T1000 (cell line): ENCODE measurements around the gene PTCRA.
"Not testable (repeated sequence)": the region's sequence is repeated elsewhere in the genome, so short reads cannot be mapped to it uniquely, and the experiment has no call there.

Experiments used
- DNase-seq: peaks from one replicate; lab custom pipeline; 2025; ENCODE audit warnings: mixed read lengths; lab: John Stamatoyannopoulos, UW

Gene PTCRA, protein sequence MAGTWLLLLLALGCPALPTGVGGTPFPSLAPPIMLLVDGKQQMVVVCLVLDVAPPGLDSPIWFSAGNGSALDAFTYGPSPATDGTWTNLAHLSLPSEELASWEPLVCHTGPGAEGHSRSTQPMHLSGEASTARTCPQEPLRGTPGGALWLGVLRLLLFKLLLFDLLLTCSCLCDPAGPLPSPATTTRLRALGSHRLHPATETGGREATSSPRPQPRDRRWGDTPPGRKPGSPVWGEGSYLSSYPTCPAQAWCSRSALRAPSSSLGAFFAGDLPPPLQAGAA

DNA sequence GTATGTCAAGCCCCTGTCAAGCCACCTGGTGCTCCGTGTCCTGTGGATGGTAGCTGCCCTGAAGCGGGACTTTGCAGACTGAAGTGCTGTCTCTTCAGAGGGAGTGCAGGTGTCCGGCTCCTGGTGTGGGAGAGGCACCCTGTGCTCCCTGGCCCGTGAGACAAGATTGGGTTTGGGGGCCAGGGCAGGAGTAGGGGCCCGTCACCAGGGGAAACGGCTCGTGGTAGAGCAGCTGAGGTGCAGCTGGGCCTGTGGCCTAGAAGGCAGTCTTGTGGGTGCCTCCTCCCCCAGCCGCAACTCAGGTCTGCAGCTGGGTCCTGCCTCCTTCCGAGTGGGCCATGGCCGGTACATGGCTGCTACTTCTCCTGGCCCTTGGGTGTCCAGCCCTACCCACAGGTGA, at the start of gene PTCRA:
Gene PTCRA (plus strand): TSS at position 322 of the 400 bp plus-strand sequence. CDS start 17 bp downstream, at position 339.
- DNase-seq = no peak

DNA sequence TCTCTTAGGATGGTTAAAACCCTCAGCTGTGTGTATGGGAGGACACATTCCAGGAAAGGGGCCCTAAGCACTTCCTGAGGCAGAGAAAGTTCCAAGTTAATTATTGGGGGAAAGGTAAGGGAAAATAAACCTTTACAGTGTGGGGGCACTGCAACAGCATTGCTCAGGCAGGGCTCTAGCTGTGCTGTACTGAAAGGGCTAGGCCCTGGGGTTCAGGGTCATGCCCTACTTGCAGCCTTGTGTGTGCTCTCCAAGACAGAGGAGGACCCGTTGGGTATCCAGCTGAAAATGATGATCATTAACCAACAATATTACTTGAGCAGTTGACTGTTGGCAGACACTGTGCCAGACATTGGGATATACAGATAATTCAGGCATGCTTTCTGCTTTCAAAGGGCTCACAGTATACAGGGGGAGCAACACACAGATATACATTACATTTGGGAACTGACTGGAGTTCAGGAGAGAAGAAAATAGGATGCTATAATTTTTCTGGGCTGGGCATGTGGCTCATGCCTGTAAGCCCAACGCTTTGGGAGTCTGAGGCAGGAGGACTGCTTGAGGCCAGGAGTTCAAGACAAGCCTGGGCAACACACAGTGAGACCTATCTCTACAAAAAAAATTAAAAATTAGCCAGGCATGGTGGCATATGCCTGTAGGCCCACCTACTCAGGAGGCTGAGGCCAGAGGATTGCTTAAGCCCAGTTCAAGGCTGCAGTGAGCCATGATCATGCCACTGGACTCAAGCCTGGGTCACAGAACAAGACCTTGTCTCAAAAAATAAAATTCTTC, 45.5 kb upstream of the PTCRA start:
- DNase-seq = no peak

DNA sequence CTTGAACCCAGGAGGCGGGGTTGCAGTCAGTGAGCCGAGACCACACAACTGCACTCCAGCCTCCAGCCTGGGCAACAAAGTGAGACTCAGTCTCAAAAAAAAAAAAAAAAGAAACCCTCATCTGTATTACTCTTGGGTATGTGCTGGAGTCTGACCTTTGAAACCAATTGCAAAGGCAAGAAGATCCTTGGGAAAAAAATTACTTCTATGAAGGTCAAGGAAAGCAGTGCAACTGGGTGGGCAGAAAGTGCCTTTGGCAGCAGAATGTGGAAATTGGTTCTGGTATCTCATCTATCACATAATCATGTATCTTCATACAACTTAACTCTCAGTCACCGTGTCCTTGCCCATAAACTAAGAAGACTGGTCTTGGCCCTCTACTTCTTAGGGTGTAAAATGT, 44.1 kb upstream of the PTCRA start:
- no peak for DNase-seq

DNA sequence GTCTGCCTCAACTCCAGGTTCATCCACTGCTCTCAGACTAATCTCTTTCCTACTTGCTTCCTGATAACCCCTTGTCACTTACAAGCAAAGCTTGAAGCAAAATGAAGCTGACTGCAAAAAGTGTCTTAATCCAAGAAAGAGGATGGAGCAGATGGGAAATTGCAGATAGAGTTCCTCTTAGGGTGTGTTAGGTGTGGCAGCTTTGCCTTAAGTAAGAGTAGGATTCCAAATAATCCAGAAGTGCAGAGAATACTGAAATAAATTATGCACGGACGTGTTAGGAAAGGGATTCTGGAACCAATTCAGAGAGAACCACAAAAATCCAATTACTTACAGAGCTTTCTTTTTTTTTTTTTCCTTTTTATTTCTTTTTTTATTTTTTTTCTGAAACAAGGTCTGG, 42.5 kb upstream of the PTCRA start:
- no peak for DNase-seq

DNA sequence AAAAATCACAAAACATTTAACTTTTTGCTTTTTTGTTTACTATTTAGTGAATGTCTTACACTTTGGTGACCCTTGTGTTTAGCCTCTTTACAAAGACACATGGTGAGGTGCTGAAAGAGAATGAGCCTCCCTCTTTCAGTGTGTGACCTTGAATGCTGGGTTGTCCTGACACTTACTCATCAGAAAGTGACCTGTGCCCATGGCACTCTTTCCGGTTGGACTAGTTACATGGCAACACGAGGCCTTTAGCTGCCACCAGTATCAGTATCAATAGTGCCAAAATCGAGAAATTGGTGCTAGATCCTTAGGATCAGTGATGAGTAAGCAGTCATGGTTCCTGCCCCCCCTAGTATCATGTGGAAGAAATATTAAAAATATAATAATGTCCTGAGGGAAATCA, 38.2 kb upstream of the PTCRA start:
- DNase-seq = no peak

DNA sequence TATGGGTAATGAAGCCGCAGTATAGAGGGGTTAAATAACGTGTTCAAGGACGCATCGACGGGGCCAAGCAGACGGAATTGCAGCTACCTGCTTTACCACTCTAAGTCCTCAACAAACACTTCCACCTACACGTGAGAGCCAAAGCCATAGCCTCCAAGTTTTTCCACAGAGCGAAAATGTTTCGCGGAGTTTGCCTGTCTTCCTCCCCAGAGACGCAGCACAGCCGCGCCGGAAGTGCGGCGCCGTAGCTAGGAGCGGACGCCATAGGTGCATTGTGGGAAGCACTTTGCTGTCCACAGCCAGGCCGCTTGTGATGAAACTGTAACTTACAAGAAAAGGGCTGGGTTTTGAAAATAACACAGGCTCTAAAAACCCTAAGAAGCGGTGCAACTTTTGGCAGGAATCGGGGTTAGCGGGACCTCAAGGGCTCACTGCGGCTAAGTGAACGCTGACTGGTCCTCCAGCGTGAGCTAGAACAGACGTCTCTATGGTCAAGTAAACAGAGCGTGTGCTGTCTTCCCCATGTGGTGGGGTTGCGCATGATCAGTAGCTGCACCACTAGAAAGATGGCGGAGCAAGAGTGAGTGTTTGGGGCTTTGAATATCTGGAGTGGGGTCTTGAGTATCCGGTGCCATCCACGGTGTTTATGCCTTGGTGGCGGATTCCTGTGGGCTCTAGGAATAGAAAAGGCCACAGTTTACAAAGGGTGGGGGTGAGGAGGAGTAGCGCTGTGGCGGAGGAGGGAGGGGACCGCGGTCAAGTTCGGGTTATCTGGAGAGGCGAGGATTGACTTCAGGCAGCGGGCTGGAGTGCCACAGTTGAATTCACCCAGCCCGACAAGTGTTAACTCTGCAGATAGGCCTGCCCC, 36.2 kb upstream of the PTCRA start, which contains the start of gene RPL7L1:
Gene RPL7L1 (plus strand): TSS at position 245 of the 868 bp plus-strand sequence. CDS start 295 bp downstream, at position 540.
- peak; percentile 90 for DNase-seq

DNA sequence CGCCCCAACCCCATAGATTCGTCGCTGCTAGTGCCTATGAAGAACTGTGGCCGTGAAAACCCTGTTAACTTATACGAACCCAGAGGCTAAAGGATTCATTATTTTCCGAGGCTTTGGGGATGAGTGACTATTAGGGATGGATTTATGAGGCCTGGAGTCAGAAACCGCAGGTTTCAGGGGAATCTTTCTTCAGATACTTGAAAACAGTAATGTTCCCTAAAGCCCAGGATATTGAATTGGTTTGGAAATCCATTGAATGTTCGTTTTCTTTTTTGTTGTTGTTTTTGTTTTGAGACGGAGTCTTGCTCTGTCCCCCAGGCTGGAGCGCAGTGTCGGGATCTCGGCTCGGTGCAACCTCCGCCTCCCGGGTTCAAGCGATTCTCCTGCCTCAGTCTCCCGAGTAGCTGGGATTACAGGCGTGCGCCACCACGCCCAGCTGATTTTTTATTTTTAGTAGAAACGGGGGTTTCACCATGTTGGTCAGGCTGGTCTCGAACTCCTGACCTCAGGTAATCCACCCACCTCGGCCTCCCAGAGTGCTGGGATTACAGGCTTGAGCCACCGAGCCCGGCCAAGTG, 35.5 kb upstream of the PTCRA start:
- not testable (repeated sequence) for DNase-seq

DNA sequence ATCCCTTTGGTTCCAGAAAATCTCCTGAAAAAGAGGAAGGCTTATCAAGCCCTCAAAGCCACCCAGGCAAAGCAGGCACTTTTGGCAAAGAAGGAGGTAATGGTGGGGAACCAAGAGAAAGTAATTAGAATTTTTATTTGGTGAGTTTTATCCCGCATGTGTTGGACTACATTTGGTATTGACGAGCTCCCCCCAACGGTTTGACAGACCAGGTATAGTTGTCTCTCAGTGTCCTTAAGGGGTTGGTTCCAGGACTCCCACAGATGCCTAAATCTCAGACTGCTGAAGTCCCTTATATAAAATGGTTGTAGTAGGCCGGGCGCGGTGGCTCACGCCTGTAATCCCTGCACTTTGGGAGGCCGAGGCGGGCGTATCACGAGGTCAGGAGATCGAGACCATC, 35.0 kb upstream of the PTCRA start:
- DNase-seq = not testable (repeated sequence)

DNA sequence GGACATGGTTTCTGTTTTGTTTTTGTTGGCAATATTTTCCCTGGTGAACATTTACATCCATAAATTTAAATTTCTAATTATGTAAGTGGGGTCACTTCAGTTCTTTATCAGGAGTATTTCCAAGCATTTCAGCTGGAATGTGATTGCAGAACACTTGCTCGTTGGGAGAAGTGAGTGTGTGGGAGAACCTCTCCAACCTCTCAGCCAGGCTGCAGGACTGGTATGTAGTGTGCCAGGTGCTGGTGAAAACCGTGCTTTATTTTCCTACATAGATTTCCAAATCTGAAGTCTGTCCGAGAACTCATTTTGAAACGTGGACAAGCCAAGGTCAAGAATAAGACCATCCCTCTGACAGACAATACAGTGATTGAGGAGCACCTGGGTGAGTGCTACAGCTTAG, 30.2 kb upstream of the PTCRA start:
- no peak for DNase-seq

DNA sequence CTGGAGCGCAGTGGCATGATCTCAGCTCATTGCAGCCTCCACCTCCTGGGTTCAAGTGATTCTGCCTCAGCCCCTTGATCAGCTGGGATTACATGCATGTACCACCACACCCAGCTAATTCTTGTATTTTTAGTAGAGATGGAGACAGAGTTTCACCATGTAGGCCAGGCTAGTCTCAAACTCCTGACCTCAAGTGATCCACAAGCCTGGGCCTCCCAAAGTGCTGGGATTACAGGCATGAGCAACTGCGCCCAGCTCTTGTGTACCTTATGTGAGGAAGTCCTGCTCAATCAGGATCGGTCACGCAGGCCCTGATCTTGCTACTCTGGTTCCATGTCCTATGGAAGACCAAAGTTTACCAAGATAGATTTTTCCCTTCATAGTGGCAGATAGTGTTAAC, 27.7 kb upstream of the PTCRA start:
- DNase-seq = not testable (repeated sequence)

DNA sequence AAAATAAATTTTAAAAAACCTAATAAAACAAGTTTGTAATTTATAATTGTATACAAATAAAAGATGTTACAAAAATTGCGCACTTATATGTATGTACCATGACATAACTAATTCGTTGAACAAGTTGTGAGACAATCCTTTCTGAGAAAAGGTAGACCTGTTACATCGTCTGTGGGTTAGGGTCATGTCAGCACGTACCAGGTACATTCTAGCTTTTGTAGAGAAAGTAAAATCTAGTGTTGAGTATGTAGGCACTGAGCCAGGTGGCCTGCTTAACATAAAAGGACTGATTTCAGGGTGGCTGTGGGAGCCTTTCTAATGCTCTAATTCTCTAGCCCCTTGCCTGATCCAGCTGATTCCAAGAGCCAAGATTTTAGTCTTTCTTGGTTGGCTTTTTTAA, 26.0 kb upstream of the PTCRA start:
- no peak for DNase-seq

DNA sequence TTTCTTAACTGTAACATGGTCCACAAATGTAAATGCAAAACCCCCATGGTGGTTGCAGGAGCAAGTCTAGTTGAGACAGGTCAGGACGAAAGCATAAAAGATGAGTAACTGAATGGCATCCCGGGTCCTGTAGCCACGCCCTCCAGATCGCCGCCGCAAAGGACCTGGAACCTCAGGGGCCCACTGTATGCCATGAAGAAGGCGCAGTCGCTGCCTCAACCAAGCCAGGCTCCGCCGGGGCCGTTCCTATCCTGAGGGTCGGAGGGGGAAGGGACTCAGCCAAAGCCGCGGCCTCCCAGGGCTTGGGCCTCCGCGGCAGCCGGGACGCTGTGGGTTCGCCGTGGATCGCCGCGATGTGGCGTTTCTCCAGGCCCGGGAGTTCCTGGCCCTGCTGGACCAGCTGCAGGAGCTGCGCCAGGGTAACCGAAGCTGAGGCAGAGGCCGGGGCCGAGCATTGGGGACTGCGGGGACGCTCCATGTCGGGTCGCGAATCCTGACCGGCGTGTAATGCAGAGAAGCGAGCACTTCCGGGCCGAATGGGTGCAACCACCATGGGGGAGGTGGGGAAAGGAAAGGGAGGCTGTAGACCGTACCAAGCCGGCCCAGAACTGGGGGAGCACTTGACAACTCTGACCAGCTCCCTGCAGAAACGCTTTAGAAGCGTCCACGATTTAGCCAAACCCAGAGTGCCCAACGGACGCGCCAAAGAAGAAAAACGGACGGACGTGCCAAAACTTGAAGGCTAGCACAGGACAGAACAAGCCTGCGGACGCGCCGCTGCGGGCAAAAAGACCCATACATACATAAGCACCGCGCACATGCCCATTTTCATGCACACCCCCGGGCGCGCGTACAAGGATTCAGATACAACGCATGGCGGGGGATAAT, 25.3 kb upstream of the PTCRA start:
- peak; percentile 91 for DNase-seq

DNA sequence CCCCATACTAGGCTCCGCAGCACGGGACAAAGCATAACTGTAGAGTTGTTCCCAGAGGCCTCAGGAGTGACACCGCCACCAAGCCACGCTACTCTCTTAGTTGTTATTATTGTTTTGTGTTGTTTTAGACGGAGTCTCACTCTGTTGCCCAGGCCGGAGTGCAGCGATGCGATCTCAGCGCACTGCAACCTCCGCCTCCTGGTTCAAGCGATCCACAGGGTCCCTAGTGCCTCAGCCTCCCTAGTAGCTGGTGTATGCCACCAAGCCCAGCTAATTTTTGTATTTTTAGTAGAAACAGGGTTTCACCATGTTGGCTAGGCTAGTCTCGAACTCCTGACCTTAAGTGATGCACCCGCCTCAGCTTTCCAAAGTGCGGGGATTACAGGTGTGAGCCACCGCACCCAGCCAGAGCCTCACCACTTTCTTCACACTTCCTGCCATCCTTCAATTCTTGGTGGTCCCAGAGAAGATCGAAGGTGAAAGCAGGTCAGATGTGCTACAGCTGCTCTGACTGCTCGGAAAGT, 24.6 kb upstream of the PTCRA start:
- no peak for DNase-seq

DNA sequence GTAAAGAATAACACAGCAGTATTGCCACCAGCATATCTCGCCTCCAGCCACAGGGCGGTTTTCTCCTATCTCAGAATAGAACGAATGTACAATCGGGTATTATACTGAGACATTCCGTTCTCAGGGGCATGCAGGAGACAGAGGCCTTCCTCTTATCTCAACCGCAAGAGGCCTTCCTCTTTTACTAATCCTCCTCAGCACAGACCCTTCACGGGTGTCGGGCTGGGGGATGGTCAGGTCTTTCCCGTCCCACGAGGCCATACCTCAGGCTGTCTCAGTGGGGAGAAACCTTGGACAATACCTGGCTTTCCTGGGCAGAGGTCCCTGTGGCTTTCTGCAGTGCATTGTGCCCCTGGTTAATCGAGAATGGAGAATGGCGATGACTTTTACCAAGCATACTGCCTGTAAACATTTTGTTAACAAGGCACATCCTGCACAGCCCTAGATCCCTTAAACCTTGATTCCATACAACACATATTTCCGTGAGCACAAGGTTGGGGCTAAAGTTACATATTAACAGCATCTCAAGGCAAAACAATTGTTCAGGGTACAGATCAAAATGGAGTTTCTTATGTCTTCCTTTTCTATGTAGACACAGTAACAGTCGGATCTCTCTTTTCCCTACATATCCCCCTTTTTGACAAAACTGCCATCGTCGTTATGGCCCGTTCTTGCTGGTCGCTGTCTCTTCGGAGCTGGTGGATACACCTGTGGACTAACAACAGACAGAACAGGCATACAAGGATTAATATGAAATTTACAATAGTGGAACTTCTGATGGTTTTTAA, 21.6 kb upstream of the PTCRA start:
- DNase-seq = not testable (repeated sequence)

DNA sequence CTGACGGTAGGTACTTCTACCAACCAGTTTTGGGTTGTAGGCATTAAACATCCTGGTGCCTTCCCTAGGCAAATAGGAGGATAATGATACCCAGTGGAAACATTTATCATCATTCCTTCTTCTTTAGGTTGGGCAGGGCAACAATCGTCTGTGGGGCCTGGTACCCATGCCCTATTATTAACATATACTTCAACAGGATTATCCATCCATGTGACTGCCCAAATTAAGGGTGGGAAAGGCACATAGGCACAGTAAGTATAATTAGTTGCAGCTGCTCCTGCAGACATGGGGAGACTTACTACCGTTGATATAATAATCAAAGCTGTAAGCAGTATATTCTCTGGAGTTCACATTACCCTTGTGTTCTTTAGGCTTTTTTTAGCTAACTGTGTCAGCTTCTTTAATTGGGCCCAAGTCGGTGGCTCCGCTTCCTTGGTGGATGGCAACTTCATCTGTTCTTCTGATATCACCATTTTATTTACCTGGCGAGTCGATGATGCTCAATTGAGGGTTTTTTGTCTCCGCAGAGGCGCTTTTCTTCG, 19.6 kb upstream of the PTCRA start:
- no peak for DNase-seq

DNA sequence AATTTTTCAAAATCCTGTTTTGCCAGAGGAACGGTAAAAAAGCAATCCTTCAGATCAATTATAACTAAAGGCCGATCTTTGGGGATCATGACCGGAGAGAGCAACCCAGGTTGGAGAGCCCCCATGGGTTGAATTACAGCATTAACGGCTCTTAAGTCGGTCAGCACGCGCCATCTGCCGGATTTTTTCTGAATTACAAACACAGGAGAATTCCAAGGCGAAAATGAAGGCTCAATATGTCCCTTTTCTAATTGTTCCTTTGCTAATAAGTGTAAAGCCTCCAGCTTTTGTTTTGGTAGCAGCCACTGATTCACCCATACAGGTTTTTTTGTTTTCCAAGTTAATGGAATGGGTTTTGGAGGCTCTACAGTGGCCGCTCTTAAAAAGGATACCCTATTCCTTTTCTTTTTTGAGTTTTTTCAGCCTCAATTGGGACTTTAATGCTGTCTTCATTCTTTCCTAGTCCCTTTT, 16.9 kb upstream of the PTCRA start:
- peak; percentile 63 for DNase-seq

DNA sequence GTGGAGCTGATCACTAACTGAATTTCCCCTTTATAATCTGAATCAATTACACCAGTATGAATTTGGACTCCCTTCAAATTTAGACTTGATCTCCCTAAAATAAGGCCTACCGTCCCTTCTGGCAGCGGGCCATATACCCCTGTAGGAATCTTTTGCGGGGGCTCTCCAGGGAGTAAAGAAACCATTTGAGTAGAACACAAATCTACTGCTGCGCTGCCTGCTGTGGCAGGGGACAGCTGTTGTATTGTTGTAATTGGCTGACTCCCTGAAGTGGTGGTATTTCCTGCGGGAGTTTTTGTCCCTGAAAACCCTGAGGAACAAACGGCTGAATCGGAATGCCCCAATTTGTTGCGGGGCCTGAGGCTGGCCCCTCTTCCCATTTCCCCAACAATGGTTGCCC, 16.0 kb upstream of the PTCRA start:
- DNase-seq = no peak

DNA sequence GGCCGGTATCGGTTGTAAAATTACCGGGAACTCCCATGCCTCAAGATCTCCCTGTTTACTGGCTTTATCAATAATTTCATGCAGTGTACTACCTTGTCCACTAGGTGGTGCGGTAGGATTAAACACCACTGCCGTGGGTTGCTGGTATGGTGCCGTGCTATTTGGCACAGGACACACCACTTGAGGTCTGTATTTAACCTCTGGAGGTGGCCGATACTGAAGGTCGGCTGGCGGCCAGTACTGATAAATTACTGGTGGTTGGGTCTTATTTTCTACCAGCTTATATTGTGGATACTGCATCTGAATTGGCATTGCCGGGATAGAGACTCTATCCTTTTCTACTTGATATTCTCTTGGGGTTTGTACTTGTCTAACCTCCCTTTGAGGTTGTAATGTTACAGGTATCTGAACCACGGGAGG, 14.3 kb upstream of the PTCRA start:
- peak; percentile 74 for DNase-seq
